Measurements from ENCODE around the gene C4orf17.
A peak's percentile ranks its signal among the peaks of the same experiment; 100 is the strongest.

C4orf17 gene

DNA sequence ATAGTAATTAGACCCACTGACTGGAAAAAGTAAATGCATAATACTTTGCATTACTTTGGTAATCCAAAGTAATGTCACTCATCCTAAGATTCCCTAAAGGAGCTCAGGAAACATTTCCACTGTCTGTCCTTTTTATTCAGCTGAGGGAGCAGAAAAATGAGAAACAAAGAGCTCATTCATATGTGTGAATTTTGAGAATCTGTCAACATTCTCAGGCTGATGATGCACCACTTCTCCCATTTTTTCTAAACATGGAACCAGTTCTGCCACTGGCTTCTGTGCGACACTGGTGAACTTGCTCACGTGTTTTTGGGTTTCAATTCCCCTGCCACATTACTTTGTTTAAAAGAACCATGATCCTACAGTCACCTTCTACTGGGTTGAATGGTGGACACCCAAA, 47.3 kb upstream of the C4orf17 start:
- Histone ChIP-seq H4K20me1 (ENCODE audit: insufficient read depth, low read length, poor library complexity, severe bottlenecking) (no peaks in the 10 kb centered on the region), H3K79me2 (ENCODE audit: insufficient read depth, low read length) (no peaks in the 10 kb centered on the region), H3K9me2 (replicated peaks; ENCODE audit: low read depth, low read length) (no peaks in the 10 kb centered on the region), H3K27me3 (ENCODE audit: insufficient read depth, low read length, poor library complexity, severe bottlenecking) (no peaks in the 10 kb centered on the region), H3F3A (ENCODE audit: low read depth) (no peaks in the 10 kb centered on the region), H3K9me3 (ENCODE audit: insufficient read depth, low read depth, low read length) (no peaks in the 10 kb centered on the region), H3K4me2 (ENCODE audit: low read depth, low read length, poor library complexity, severe bottlenecking) (no peak overlapping the region), H3K4me1 (ENCODE audit: insufficient read depth, low read length, poor library complexity, severe bottlenecking) (no peaks in the 10 kb centered on the region), H3K36me3 (ENCODE audit: insufficient read depth, low read length) (no peaks in the 10 kb centered on the region), H2AFZ (ENCODE audit: low read length) (peak overlapping the region; percentile 75), H3K4me3 (ENCODE audit: low read length, poor library complexity, severe bottlenecking) (no peak overlapping the region), H3K9ac (ENCODE audit: low read depth, low read length, poor library complexity, severe bottlenecking) (no peak overlapping the region)
- no peak for TF ChIP-seq EZH2phosphoT487 (IDR thresholded peaks at IDR 0.05; ENCODE audit: borderline replicate concordance)

DNA sequence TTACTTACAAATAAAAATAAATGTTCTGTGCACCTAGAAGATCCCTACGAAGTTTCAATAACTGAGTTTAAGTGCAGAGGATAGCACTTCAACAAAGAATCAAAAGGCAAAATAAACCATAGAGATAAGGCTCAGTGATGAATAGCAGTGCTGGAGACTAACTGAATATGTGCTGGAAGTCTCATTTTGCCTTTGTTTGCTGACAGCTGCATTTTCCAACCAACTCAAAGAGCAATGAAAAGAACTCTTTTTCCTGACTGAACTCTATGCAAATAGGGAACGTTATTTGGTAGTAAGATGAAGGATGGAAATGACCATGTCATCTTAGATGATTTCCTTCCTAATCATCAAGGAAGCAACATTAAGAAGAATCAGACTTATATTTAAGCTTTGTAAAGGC, 42.9 kb upstream of the C4orf17 start:
- H3K4me2 ChIP-seq (ENCODE audit: low read depth, low read length, poor library complexity, severe bottlenecking) = no peak overlapping the region
- H3K36me3 ChIP-seq (ENCODE audit: insufficient read depth, low read length) = no peaks in the 10 kb centered on the region
- no peak overlapping the region for H3K4me3 ChIP-seq (ENCODE audit: low read length, poor library complexity, severe bottlenecking)
- TF ChIP-seq EZH2phosphoT487 (IDR thresholded peaks at IDR 0.05; ENCODE audit: borderline replicate concordance) (no peak), CTCF (conservative IDR thresholded peaks at IDR 0.05; ENCODE audit: low read length) (no peak)
- H2AFZ ChIP-seq (ENCODE audit: low read length) = 0 out of 2 replicates have a peak overlapping the region, but pooled peaks have one; percentile 4
- H3K9me2 ChIP-seq (replicated peaks; ENCODE audit: low read depth, low read length) = no peaks in the 10 kb centered on the region
- no peaks in the 10 kb centered on the region for H3K27me3 ChIP-seq (ENCODE audit: insufficient read depth, low read length, poor library complexity, severe bottlenecking)
- H3K9ac ChIP-seq (ENCODE audit: low read depth, low read length, poor library complexity, severe bottlenecking) = no peak overlapping the region
- no peaks in the 10 kb centered on the region for H4K20me1 ChIP-seq (ENCODE audit: insufficient read depth, low read length, poor library complexity, severe bottlenecking)
- no peaks in the 10 kb centered on the region for H3K79me2 ChIP-seq (ENCODE audit: insufficient read depth, low read length)
- H3F3A ChIP-seq (ENCODE audit: low read depth) = no peaks in the 10 kb centered on the region
- no peaks in the 10 kb centered on the region for H3K4me1 ChIP-seq (ENCODE audit: insufficient read depth, low read length, poor library complexity, severe bottlenecking)
- H3K9me3 ChIP-seq (ENCODE audit: insufficient read depth, low read depth, low read length) = no peaks in the 10 kb centered on the region

DNA sequence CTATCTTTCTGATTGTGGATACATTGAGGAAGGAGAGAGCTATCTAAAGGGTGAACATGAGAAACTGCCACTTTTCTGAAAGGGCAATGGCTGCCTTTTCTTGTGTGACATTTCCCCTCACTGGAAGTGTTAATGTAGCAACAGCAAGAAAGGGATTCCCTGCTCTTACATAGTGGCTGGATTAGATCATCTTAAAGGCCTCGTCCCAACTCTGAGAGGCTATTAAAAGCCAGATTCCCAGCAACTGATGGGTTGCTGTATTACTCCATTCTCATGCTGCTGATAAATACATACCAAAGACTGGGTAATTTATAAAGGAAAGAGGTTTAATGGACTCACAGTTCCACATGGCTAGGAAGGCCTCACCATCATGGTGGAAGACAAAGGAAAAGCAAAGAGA, 41.9 kb upstream of the C4orf17 start:
- H3F3A ChIP-seq (ENCODE audit: low read depth) = no peaks in the 10 kb centered on the region
- no peaks in the 10 kb centered on the region for H3K36me3 ChIP-seq (ENCODE audit: insufficient read depth, low read length)
- no peaks in the 10 kb centered on the region for H3K9me3 ChIP-seq (ENCODE audit: insufficient read depth, low read depth, low read length)
- H3K4me2 ChIP-seq (ENCODE audit: low read depth, low read length, poor library complexity, severe bottlenecking) = no peak overlapping the region
- no peaks in the 10 kb centered on the region for H3K4me1 ChIP-seq (ENCODE audit: insufficient read depth, low read length, poor library complexity, severe bottlenecking)
- H3K9ac ChIP-seq (ENCODE audit: low read depth, low read length, poor library complexity, severe bottlenecking) = no peak overlapping the region
- no peak for TF ChIP-seq CTCF (conservative IDR thresholded peaks at IDR 0.05; ENCODE audit: low read length)
- TF ChIP-seq EZH2phosphoT487 (IDR thresholded peaks at IDR 0.05; ENCODE audit: borderline replicate concordance) = no peak
- no peak overlapping the region for H3K4me3 ChIP-seq (ENCODE audit: low read length, poor library complexity, severe bottlenecking)
- no peak overlapping the region for H2AFZ ChIP-seq (ENCODE audit: low read length)
- H3K9me2 ChIP-seq (replicated peaks; ENCODE audit: low read depth, low read length) = no peaks in the 10 kb centered on the region
- H4K20me1 ChIP-seq (ENCODE audit: insufficient read depth, low read length, poor library complexity, severe bottlenecking) = no peaks in the 10 kb centered on the region
- H3K79me2 ChIP-seq (ENCODE audit: insufficient read depth, low read length) = no peaks in the 10 kb centered on the region
- H3K27me3 ChIP-seq (ENCODE audit: insufficient read depth, low read length, poor library complexity, severe bottlenecking) = no peaks in the 10 kb centered on the region

GRCh38 chr4:99471349-99471748, 39.5 kb upstream of the C4orf17 start:
- H4K20me1 ChIP-seq (ENCODE audit: insufficient read depth, low read length, poor library complexity, severe bottlenecking) = no peaks in the 10 kb centered on the region
- H3K9me3 ChIP-seq (ENCODE audit: insufficient read depth, low read depth, low read length) = no peaks in the 10 kb centered on the region
- no peak overlapping the region for H3K9ac ChIP-seq (ENCODE audit: low read depth, low read length, poor library complexity, severe bottlenecking)
- TF ChIP-seq EZH2phosphoT487 (IDR thresholded peaks at IDR 0.05; ENCODE audit: borderline replicate concordance) = no peak
- TF ChIP-seq CTCF (conservative IDR thresholded peaks at IDR 0.05; ENCODE audit: low read length) = no peak
- H3K4me3 ChIP-seq (ENCODE audit: low read length, poor library complexity, severe bottlenecking) = no peak overlapping the region
- H3K79me2 ChIP-seq (ENCODE audit: insufficient read depth, low read length) = no peaks in the 10 kb centered on the region
- no peaks in the 10 kb centered on the region for H3K36me3 ChIP-seq (ENCODE audit: insufficient read depth, low read length)
- no peaks in the 10 kb centered on the region for H3K9me2 ChIP-seq (replicated peaks; ENCODE audit: low read depth, low read length)
- H2AFZ ChIP-seq (ENCODE audit: low read length) = no peak overlapping the region
- no peak overlapping the region for H3K4me2 ChIP-seq (ENCODE audit: low read depth, low read length, poor library complexity, severe bottlenecking)
- H3K27me3 ChIP-seq (ENCODE audit: insufficient read depth, low read length, poor library complexity, severe bottlenecking) = no peaks in the 10 kb centered on the region
- H3K4me1 ChIP-seq (ENCODE audit: insufficient read depth, low read length, poor library complexity, severe bottlenecking) = no peaks in the 10 kb centered on the region
- no peaks in the 10 kb centered on the region for H3F3A ChIP-seq (ENCODE audit: low read depth)
